Fibroblast of lung (primary cell): ENCODE measurements around the gene ZBTB32.

Experiments used
- EZH2 ChIP-seq: IDR thresholded peaks from 2 replicates; pipeline ENCODE4 v1.5.1; 2012; ENCODE audit warnings: low read length, control low read depth, mild to moderate bottlenecking; ENCODE audit errors: missing control alignments
- TF ChIP-seq, protein P1 (sequence below), 2 donors: IDR thresholded peaks in 1 of 2; conservative IDR thresholded peaks in 1 of 2; 1 replicate in 1 of 2; 2 replicates in 1 of 2; pipeline ENCODE4 v1.5.1; 2011 to 2012; ENCODE audit warnings: low read length in 2 of 2, control low read depth in 1 of 2, inconsistent platforms in 1 of 2, low read depth in 1 of 2, mild to moderate bottlenecking in 1 of 2

GRCh38 chr19:35704218-35704617 lies at the start of gene ZBTB32:
- TF ChIP-seq, protein P1, sequence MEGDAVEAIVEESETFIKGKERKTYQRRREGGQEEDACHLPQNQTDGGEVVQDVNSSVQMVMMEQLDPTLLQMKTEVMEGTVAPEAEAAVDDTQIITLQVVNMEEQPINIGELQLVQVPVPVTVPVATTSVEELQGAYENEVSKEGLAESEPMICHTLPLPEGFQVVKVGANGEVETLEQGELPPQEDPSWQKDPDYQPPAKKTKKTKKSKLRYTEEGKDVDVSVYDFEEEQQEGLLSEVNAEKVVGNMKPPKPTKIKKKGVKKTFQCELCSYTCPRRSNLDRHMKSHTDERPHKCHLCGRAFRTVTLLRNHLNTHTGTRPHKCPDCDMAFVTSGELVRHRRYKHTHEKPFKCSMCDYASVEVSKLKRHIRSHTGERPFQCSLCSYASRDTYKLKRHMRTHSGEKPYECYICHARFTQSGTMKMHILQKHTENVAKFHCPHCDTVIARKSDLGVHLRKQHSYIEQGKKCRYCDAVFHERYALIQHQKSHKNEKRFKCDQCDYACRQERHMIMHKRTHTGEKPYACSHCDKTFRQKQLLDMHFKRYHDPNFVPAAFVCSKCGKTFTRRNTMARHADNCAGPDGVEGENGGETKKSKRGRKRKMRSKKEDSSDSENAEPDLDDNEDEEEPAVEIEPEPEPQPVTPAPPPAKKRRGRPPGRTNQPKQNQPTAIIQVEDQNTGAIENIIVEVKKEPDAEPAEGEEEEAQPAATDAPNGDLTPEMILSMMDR (conservative IDR thresholded peaks at IDR 0.05 in 1 of 2, IDR thresholded peaks at IDR 0.05 in 1 of 2; ENCODE audit: low read depth in 1 of 2, low read length in 2 of 2) = no peak
- no peak for TF ChIP-seq EZH2
